Stimulated activated CD4-positive, alpha-beta T cell treated with anti-CD3 and anti-CD28 coated beads, Interleukin-4, amount 100 ng/mL, for 24 hours (primary cell): ENCODE measurements around the gene KCNN3.

Experiments used
- DNase-seq: peaks from one replicate; pipeline ENCODE4 v3.0.0-alpha.2; 2020

The KCNN3 gene

DNA sequence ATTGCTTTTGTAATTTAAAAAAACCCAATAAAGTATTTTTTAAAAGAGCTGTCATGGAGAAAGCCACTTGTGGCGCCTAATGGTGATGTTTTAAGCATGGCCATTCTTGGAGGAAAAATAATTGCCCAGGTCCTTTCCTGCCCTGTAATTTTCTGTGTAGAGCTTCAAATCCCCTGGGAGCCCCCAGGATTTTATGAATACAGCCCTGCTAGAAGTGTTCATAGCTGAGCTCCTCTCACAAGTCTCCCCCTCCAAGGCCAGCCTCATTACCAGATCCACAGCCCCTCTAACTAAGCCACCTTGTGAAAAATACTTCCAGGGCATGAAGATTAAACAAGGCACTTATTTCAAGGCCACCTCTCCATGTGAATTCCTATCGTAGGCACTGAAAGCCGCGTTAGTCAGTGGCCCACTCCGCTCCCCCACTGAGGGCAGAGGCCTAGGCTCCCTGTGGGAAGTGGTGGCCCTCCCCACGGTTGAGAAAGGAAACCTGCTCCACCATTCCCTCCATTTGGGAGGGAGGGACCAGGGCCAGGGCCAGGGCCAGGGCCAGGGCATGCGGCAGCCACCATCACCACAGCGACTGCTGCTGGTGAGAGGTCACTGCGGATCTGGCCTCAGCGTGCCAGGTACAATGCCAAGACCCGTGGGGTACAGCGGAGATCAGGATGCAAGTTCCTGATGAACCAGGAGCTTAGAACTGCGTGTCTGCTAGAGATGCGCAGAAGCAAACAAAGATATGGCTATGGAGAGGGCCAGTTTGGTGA lies 83.1 kb downstream of the KCNN3 start:
- no peak for DNase-seq

DNA sequence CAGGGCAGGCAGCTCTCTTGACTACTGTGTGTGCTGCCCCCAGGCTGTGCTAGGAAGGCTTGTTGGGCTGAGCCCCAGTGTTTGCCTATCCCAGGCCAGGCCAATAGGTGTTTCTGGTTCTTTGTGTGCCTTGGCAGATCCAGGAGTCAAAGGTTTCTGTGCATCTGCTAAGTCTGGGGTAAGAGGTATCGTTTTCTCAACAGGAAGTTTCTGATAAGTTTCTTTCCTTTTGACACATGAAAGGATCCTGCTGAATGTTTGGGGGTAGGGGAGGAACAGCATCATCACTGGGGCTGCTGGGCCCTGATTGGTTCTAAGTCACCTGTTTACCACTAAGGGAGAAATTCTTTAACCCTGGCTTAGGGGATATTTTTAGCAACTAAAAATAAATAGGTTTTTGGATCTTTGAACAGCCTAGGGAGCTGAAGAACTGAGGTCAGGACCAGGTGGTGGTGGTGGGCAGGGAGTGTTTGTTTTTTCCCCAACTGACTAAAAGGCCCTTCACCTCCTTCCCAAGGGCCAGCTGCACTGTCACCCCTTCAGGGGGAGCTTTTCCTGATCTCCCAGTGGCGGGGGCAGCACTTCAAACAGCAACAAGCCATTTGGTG lies 85.1 kb downstream of the KCNN3 start:
- DNase-seq = peak; percentile 55

DNA sequence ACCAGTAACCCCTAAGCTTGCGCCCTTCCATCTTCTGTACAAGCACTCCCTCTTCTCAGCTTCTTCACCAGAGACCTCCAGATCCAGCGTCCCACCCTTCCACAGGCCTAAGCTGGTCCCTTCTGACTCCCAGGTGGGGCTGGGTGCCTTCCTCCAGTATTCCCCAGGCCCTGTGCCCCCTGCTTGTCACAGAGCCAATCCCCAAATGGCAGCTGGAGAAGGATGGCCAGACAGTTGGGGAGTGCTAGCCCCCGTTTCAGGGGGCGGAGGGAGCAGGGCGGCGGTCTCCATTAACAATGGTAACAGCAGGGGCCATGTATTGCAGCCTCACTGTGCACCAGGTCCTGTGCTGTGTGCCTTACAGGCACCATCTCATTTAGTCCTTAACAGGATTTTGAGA lies 85.7 kb downstream of the KCNN3 start:
- no peak for DNase-seq

DNA sequence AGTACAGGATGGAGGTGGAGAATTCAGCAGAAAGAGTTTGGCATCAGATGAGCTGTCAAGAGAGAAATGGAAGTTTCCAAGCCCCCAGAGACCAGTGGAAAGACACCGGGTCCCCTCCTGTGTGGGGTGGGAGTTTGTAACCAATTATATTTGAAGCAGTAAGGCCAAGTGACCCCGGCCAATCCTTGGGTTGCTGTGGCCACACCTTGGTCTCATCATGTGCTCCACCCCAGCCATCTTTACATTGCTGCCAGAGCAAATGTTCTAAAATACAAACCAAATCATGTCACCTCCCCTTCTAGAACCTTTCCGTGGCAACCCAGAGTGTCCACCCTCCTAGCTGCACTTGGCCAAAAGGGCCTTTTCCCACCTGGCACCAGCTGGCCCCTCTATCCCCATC lies 86.1 kb downstream of the KCNN3 start:
- DNase-seq = no peak

DNA sequence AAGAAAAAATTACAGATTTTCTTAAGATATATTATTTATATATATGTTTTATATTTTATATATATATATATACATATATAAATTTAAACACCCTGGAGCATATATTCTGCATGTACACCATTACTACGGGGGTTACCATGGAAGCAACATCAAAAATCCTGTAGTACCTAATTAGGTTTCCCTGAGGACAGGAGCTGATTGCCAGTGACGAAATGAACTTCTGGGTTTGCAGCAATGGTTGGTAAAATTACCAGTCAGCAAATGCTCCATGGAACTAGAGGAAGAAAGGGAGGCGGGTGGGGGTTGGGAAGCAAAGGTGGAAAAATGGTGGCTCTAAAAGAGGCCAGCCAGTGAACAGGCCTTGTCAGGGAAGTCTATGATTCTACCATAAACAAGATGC lies 89.5 kb downstream of the KCNN3 start:
- DNase-seq = no peak

DNA sequence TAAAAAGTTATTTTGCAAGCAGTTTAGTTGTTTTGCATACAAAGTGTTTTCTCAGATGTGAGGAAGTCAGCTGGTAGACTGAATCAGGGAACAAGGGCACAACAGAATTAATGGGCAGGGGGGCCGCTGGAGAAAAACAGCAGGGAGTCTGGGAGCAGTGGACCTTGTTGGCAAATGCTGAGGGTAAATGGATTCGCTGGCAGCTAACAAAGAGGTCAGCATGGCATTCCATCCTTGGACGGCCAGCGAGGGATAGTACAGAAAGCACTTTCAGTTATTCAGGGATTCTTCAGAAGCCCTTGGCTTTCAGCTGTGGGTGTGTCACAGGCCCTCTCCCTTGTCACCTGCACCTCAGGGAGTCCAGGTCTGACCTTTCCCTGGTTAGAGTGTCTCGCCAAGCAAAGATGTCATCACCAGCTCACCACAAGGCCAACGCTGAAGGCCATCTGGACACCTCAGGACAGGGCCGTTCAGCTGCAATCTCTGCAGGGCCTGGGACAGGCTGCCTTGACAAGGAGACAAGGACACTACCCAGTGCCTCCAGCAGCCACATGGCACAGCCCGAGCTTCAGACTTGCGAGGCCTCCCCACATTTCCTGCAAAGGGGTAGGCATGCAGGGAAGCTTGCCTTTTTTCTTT lies 90.4 kb downstream of the KCNN3 start:
- DNase-seq = no peak

DNA sequence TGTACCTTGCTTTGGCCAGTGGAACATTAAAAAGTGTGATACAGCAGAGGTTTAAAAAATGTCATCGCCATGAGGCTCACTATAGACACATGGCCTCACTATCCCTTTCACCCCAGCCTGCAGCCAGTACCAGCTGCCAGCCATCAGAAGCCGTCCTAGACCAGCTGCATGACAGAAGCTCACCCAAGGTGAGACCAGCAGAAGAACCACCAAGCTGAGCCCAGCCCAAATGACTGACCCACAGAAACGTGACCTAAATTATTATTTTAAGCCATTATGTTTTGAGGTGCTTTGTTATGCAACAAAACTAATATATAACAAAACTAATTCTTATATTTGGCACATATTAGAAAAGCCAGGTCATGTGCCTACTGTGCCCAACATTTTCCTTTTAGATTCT lies 91.1 kb downstream of the KCNN3 start:
- DNase-seq = no peak

DNA sequence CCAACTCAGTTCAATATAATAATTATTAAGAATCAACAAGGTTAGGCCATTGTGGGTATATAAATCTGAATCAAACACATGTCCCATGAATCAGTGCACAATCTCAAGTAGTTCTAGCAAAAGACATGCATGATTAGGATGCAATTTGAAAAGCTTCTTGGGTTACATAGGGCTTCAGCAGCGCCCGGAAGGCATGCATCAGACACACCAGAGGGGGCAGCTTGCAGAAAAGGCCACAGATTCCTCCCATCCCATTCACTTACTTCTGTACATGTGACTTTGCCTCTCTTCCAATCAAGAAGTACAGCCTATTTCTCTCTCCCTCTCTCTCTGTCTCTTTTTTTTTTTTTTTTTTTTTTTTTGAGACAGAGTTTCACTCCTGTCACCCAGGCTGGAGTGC lies 91.8 kb downstream of the KCNN3 start:
- DNase-seq = no peak

DNA sequence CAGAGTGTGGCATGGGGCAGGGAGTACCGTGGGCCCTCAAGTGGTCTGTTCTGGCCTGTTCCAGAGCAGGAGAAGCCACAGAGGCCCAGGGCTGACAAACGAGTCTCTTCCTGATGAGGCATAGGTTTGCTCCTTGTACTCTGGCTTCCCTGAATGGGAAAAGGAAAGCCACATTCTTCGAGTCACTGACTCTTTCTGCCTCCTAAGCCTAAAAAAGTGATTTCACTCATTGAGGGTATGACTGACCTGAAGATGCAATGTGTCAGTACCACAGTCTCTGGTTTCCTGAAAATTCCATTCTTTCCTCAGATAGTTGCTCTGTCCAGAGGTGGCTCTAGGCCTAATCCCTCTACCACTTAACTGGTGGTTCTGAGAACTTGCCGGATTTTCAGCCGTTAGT lies 92.3 kb downstream of the KCNN3 start:
- DNase-seq = no peak

DNA sequence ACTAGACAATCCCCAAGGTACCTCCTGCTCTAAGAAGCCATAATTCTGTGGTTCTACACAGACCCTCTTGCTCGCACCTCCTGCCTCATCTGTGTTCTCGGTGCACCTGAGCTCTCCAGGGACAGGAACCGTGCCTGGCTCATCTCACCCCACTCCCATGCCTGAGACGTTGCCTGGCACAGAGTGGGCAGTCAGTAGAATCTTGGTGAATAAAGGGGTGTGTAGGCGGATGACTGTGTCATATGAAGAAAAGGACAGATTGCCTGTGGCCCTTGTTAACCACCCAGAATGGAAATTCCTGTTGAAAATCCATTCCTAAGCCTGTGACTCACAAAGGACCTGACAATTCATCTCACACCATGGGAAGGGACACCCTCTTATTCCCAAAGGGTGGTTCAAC lies 92.9 kb downstream of the KCNN3 start:
- DNase-seq = no peak

DNA sequence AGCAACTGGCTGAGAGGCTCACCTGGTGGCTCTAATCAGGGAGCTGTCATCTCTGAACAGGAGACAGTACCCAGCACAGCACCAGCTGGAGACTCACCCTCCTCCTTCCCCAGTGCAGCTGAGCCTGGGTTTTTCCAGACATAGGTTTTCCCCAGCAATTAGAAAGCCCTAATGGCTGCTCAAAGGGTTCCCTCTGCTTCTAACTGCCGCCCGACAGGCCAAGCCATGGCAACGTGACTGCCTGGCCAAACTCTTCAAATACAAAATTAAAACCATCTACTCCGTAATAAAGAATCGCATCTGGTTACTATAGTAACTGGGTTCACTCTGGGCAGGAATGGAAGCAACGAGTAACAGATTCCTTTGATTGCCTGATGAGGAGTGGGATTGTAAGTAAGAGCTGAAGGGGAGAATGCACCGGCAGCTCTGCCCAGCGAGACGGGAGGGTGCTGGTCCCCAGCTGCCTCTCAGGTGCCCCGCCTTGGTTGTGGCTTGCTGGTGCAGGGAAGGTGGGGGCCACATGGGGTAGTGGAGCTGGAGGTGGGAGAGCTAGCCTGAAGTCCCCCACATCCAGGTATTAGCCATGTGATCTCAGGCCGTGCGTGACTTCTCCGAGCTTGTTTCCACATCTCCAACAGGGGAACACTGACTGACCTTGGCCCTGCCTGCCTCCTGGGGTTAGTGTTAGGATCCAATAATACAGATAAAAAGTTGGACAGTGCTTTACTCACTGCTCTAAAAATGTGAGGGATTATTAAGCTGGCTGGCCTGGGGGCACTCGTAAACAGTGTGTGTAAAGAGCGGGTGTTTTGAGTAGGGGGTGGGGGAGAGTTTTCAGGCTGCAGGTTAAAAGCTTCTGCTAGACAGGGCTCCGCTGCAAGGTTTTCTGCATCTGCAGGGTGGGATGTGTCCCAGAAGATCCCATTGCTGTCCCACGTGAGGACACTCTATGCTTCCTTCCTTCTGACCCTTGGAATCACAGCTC lies 94.2 kb downstream of the KCNN3 start:
- DNase-seq = no peak

DNA sequence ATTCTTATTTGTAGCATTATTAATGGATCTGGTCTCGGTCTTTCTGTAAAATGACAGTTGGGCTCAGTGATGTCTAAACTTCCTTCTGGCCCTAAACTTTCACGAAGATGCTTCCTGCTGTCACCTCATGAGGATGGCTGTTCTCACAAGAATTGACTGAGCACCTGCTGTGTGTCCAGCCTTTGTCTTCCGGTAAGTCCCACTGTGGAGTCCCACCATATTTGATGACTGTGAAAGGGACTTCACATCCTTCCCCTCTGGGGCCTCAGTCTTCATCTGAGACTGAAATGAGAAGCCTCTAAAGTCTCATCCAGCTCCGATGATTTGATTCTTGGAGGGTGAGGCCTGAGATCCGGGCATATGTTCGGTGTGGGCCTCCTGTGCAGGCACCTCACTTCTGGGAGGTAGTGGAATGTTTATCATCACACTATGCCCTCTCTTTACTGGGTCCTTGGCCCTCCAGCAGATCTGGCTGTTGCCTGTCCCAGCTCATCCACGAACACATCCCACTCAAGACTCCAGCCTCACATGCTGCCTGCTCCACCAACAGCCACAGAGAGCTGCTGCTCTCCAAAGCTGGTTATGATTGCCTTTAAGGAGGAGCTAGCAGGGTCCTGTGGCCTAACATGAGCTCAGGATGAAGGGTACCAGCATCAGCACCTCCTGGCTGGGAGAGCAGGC lies 95.8 kb downstream of the KCNN3 start:
- no peak for DNase-seq

DNA sequence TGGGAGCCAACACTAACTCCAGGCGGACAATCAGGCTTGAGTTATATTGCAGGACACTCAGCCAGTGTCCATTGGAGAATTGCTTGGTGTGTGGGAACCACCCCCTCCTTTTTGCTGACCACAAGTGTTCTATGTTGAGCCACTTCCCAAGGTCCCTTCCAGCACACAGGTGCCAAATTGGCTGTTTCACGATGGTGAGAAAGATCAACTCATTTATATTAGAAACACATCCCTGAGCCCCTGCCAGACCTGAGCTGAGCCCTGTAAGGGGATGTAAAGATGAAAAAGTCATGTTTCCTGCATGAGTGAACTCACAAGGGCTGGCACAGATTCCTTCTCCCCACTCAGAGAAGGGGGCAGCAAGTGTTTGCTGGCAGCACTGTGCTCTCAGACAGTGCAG lies 96.5 kb downstream of the KCNN3 start:
- DNase-seq = no peak

DNA sequence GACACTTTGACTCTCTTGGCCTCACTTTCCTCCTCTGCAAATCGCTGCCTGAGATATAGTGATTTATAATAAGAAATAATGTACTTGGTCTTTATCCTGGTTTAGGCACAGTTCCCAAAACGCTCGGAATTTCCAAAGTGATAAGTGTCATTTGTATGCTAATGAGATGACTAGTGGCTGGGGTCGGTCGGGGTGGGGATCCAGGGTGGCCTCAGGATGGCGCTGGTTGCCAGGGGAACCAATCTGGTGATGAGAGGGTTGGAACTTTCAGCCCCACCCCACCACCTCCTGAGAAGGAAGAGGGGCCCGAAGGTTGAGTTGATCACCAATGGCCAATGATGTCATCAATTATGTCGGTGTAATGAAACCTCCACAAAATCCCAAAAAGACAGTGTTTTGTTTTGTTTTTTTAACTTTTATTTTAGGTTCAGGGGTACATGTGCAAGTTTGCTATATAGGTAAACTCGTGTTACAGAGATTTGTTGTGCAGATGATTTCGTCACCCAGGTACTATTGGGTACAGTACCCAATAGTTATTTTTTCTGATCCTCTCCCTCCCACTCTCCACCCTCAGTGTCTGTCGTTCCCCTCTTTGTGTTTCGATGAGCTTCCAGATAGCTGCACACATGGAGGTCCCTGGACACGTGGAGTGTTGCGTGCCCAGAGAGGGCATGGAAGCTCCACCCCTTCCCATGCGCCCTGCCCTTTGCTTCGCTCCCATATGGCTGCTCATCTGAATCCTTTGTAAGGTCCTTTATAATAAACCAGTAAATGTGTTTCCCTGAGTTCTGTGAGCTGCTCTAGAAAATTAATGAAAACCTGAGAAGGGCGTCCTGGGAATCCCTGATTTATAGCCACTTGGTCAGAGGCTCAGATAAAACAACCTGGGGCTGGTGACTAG lies 97.2 kb downstream of the KCNN3 start:
- DNase-seq = peak; percentile 18

DNA sequence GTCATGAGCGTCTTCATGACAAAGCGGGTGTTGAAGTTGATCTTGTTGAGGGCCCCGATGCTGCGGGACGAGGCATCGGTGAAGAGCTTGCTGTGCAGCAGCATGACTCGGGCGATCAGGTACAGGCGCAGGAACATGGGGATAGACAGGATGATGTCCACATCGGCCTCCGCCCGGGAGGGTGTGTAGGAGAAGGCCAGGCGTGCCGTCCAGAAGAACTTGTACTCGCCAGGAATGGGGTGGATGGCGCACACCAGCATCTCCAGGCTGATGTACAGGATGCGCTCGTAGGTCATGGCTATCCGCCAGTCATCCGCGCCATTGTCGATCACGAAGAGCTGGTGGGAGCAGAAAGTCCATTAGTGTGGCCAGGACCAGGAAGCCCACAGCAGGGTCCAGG lies 98.0 kb downstream of the KCNN3 start:
- no peak for DNase-seq

DNA sequence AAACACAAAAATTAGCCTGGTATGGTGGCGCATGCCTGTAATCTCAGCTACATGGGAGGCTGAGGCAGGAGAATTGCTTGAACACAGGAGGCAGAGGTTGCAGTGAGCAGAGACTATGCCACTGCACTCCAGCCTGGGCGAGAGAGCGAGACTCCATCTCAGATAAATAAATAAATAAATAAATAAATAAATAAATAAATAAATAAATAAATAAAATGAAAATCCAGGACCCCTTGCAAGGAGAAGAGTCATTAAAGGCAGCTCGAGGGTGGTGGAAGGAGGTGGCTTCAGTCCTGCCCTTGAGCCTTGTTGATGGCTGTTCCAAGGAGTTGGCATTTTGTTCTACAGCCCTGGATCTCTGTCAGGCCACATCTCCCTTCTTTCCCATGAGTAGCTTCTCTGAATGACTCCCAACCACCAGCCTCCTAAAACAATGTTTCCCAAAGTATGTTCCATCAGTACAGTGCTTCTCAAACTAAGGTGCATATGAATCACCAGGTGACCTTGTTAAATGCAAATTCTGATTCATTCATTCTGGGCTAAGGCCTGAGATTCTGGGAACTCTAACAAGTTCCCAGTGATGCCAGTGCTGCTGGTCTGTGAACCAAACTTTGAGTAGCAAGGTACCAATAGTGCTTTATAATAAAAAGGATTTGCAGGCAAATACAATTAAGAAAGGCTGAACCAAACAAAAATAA lies 99.0 kb downstream of the KCNN3 start:
- DNase-seq = no peak

DNA sequence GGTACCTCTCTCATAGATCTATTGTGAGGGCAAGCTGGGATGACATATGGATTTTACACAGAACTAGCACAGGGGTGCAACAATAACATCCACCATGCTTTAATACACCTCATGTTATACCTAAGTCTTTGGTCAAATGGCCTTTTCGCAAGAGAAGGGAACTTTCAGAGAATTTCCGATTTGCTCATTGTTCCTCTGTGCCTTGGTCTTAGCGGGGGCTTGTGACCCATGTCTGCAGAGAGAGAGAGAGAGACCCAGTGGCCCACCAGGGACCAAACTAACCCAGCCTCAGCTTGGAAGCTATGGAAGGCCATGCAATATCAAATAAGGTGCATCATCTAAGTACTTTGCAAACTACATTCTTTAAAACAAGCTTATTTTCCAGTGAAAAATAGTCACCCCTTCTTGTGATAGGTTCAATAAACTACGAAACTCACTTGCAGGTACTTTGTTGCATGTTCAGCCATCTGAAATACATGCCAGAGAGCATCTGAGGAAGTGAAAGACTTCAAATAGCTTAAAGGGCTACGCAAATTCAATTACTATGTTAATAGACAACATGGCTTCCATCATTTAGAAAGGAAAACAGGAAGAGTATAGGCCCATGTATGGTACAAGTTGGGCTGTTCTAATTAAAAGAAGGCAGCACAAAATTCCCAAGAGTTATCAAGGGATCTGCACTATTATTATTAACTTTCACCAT lies 100.7 kb downstream of the KCNN3 start:
- no peak for DNase-seq

DNA sequence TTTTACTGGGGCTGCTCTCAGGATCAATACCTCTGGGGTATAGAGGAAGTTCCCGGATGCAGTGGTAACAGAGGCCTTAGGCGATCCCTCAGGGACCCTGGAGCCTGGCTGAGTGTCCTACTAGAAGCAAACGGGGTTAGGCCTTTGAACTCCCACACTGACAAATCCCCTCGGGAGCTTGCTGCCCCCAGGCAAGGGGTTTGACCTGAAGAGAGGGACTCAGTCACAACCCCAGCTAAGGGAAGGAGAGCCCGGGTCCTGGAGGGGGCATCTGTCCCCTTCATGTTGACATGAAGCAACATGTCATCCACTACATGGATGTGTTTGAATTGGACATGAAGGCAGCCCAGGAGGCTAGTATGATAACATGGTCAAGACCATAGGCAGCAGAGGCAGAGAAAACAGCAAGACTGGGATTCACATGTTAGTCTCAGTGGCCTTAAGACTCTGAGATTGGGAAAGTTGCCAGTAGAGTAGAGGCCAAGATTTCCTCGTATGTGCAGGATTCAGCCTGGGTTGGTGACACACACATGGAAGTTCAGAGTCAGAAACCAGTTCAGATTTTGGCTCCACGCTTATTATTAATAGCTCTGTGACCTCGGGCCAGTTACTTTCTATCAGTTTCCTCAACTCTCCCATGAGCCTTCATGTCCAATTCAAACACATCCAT lies 101.5 kb downstream of the KCNN3 start:
- no peak for DNase-seq
